HG03342 (cell line): ENCODE data around the gene TBC1D30.
A peak's percentile ranks its signal among the peaks of the same experiment; 100 is the strongest.
"Not testable (repeated sequence)": the region's sequence is repeated elsewhere in the genome, so short reads cannot be mapped to it uniquely, and the experiment has no call there.

Experiments
- ATAC-seq: cut with Tn5 transposase; IDR thresholded peaks from one replicate; pipeline ENCODE4 v1.9.1; 2021; ENCODE audit warnings: mild to moderate bottlenecking, moderate library complexity; ENCODE audit not compliant: unreplicated experiment

Gene TBC1D30, protein sequence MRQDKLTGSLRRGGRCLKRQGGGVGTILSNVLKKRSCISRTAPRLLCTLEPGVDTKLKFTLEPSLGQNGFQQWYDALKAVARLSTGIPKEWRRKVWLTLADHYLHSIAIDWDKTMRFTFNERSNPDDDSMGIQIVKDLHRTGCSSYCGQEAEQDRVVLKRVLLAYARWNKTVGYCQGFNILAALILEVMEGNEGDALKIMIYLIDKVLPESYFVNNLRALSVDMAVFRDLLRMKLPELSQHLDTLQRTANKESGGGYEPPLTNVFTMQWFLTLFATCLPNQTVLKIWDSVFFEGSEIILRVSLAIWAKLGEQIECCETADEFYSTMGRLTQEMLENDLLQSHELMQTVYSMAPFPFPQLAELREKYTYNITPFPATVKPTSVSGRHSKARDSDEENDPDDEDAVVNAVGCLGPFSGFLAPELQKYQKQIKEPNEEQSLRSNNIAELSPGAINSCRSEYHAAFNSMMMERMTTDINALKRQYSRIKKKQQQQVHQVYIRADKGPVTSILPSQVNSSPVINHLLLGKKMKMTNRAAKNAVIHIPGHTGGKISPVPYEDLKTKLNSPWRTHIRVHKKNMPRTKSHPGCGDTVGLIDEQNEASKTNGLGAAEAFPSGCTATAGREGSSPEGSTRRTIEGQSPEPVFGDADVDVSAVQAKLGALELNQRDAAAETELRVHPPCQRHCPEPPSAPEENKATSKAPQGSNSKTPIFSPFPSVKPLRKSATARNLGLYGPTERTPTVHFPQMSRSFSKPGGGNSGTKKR

DNA sequence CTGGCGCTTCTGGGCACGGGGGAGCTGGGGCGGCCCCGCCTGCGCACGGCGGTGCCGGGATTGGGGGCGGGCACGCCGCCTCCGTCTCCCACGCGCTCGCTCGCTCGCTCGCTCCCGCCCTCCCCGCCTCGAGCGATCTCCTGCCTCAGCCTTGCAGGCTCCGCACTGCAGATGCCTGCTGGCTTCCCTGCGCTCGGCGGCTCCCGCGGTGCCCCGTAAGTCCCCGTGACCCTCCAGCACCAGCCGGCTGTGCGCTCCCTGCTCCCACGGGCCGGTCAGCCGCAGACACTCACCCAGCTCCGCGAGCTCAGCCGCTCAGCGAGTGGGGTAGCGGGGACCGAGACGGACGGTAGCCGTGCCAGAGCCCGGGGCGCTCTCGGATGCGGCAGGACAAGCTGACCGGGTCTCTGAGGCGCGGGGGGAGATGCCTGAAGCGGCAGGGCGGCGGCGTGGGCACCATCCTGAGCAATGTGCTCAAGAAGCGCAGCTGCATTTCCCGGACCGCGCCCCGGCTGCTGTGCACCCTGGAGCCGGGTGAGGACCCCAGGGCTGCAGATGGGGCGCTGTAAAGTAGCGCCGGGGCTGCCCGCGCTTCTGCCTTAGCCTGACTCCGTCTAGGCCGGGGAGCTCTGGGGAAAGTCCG lies at the start of gene TBC1D30:
Gene TBC1D30, plus strand, starts transcription at position 148 of the 643 bp plus-strand sequence. Its CDS starts 233 bp downstream, at position 381.
- peak; percentile 41 for ATAC-seq

DNA sequence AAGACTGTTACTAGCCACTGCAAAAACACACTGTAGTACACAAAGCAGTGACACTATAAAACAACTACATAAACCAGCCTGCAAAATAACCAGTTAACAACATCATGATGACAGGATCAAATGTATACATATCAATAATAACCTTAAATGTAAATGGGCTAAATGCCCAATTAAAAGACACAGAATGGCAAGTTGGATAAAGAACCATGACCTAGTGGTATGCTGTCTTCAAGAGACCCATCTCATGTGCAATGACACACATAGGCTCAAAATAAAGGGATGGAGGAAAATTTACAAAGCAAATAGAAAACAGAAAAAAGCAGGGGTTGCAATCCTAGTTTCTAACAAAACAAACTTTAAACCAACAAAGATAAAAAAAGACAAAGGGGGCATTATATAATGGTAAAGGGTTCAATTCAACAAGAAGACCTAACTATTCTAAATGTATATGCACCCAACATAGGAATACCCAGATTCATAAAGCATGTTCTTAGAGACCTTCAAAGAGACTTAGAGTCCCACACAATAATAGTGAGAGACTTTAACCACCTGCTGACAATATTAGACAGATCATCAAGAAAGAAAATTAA lies 49.2 kb upstream of the TBC1D30 start:
- not testable (repeated sequence) for ATAC-seq

DNA sequence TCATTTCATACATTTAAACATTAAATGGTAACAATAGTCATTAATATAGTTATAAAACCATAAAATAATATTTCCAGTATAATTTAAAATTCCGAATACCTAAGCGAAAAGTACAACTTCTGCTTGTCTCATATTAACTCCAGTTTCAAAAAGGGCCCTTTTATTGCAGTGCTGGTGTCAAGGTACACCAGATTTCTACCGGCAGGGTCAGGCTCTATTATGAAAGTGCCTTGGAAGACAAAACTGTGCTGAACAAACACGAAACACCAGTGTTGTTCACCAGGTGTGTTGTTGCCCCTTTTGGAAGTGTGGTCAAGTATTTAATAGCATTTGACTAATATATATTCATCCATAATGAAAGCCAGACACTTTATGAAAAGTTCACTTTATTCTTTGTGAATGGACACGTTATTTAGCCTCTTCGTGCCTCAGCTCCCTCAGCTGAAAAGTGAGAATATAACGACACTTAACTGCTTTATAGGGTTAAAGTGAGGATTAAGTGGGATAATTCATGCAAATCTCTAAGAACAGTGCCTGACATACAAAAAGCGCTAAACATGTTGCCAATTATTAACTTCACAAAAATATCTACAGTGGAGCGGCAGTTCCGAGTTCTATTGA lies 45.0 kb upstream of the TBC1D30 start:
- ATAC-seq: no peak

DNA sequence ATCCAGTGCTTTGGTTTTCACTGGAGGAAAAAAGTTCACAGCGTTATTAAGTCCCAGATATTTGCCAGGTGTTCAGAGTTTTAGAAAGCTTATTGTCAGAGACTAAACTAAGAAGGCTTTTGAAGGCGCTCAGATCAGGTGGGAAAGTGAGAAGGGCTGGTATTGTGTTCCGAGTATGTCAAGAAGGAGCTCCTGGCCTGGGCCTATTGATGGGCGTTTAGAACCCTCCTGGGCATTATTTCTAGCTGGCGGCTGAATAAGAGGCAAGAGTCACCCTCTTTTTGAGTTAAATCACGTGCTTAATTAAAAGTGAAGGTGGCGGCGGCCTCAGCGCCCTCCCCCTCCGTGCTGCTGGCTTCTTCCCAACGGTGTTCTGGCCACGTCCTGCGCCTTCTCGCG lies 44.3 kb upstream of the TBC1D30 start:
- no peak for ATAC-seq

DNA sequence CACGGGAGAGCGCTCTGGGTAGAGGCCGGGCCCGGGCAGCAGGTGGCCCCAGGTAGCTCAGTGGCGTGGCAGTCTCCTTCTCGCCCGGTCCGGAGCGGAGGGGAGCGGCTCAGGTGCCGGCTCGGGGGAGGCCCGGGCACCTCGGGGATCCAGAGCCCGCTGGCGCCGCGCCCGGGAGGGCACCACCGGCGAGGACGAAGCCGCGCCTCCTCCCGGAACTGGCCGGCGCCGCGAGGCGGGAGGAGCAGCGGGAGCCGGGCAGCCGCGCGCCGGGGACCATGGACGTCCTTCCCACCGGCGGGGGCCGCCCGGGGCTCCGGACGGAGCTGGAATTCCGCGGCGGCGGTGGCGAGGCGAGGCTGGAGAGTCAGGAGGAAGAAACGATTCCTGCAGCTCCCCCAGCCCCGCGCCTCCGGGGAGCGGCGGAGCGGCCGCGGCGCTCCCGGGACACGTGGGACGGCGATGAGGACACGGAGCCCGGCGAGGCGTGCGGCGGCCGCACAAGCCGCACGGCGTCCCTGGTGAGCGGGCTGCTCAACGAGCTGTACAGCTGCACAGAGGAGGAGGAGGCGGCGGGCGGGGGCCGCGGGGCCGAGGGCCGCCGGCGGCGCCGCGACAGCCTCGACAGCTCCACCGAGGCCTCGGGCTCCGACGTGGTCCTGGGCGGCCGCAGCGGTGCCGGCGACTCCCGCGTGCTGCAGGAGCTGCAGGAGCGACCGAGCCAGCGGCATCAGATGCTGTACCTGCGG lies 43.7 kb upstream of the TBC1D30 start:
- ATAC-seq: peak; percentile 39

DNA sequence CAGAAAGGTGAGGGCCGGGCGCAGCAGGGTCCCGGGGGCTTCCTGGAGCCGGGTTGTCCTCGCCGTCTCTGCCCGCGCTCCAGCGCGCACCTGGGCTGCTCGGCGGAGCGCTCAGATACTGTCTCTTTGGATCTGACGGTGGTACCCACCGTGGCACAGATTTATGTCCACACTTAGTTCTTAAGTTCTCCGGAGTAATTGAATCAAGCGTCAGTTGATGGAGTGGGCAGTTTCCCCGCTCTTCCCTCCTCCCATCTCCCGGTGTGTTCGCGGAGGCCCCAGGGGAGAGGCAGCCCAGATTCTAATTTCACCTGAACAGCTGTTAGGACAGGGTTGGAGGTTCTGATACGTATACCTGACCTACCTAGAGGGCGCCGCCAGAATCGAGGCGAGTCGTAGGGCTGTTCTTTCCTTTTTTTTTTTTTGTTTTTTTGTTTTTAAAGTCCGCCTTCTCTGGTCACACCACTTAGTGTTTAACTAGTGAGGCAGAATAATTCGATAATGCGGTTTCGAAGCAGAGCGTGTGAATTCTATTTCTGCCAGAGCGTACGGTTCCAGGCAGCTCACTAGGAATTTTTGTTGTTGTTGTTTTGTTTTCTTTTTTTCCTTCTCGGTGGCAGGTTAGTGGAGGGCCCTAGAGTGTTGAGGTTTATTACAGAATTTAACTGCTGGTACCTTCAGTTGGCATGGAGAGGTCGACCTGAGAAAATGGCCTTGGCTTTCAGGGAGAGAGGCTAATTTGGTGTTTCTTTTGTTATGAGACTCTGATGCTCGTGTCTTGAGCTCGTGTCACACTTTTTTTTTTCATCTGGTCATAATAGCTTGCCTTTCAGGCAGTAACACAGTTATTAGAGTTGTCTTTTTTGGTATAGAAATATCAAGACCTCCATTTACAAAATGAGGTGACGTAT lies 42.9 kb upstream of the TBC1D30 start:
- ATAC-seq: peak; percentile 27

DNA sequence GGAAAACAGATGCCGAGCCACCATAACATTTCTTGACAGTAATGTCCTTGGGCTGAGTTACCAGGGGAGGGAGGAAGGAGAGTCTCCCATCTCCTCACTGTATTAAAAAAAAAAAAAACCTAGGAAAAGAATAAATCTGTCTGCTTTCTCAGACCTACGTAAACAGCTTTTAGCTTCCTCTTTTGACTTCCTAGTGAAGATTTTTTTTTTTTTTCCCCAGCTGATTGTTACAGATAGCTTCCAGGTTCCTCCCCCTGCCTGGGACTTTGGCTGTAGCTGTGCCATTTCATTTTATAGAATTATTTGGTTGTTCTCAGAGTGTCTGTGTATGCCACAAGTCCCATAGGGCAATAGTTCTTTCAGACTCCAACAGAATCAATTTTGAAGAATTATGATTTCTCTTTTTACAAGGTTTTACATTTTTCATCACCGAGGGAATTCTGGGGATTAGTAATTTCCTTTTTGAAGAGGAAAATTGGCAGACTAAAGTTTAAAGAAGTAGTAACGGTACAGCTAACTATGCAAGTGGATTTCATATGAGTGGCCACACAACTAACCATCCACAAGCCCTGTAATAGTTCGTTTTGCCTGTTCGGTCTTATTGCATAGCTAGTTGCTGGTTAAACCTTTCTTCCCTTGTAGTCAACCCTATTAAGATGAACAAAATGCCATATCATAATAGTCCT lies 42.1 kb upstream of the TBC1D30 start:
- no peak for ATAC-seq

DNA sequence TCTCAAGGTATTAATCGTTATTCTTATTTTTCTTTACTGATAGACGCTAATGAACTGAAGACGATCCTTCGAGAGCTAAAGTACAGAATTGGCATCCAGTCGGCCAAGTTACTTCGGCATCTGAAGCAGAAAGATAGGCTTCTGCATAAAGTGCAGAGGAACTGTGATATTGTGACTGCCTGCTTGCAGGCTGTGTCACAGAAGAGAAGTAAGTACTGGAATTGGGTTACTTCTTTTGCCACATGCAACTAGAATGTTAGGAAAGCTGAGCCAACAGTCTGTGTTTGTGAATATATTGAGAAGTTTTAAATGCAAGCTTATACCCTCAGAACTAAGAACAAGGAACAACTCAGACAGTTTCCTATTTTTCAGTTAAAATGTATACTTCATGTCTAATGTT lies 38.6 kb upstream of the TBC1D30 start:
- ATAC-seq: no peak

DNA sequence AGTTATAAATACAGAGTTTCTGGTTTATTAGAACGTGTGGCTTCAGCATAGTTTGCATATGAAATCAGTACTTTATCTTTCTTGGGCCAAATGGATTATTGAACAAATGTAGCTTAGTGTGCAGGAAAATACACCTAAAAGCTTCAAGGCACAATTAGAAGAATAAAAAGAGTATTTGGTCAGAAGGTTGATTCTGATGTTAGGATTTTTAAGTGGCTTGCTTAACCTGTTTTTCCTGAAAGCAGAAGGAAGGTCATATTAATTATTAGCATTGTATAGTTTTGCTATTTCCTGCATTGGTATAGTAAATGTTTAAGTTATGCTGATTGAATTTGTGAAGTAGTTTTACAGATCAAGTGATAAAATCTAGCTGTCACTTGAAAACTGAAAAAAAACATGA lies 34.3 kb upstream of the TBC1D30 start:
- ATAC-seq: no peak

DNA sequence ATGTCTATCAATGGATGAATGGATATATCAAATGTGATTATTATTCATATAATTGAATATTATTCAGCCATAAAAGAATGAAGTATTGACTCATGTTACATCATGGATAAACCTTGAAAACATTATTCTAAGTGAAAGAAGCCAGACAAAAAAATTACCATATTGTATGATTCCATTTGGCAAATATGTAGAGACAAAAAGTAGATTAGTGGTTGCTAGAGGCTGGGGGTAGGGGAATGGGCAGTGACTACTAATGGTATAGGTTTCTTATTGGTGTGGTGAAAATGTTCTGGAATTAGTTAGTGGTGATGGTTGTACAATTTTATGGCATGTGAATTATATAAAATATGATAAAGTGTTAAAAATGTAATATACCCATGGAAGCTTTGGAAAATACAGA lies 33.4 kb upstream of the TBC1D30 start:
- no peak for ATAC-seq

DNA sequence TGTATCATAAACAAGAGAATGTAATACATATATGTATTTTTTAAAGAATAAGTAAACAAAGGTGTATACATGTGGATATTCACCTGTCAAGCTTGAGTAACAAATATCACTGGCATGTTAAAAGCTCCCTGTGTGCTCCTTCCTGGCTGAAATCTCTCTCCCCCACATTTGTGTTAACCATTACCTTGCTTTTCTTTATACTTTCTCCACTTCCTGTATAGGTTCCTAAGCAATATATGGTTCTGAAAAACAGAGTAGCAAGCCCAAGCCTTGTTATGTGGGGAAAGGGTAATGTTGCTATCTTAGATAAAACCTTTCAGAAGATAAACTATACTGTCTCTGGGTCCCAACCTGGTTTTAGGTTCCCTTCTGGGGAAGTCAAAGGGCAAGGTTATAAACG lies 32.3 kb upstream of the TBC1D30 start:
- ATAC-seq: no peak

DNA sequence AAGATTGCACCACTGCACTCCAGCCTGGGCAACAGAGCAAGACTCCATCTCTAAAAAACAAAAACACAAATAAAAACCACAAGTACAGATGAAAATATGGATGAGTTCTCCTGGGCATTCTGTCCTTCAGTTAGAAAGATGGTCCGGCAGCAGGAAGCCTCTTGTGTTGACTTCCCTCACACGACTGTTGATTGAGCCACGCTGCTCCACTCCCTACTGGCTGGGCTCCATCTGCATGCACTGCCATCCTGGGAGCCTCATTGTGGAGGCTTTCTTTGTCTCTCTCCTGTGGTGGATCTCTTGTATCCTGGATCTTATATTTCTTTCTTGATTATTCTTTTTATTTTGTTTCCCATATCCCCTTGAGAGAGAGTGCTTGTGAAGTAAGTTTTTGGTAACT lies 30.8 kb upstream of the TBC1D30 start:
- no peak for ATAC-seq

DNA sequence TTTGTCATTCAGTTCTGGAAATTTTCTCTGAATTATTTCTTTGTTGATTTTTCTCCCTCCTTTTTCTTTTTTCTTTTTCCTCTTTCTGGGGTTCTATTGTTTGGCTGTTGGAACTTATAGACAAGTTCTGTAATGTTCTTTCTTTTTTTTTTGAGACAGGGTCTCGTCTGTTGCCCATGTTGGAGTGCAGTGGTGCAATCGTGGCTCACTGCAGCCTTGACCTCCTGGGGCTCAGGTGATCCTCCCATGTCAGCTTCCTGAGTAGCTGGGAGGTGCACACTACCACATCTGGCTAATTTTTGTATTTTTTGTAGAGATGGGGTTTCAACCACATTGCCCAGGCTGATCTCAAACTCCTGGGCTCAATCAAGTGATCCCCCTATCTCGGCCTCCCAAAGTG lies 30.1 kb upstream of the TBC1D30 start:
- no peak for ATAC-seq

DNA sequence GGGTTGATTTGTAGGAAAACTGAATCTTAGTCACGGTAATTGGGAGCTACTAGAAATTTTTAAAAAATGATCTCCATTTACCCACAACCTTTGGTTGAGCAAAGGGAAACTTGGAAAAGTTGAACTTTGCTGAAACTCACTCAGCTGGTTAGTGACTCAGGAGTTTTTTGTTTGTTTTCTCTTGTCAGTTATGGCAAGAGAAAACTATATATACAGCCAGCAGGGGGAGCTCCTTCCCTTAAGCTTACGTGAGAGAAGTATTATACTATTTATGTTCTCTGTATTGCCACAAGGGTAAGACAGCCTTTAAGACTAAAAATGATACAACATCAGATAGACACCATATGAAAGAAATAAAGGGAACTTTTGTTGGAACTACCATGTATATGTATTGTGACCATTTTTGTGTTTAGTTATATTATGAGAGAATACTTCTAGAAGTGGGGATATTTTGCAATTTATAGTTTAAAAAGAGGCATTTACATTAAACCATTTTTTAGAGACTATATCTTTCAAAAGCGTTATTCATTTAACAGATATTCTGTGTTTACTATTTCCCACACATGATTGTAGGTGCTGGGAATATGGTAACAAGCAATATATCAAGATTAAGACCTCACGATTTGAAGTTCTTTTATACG lies 28.1 kb upstream of the TBC1D30 start:
- ATAC-seq: peak; percentile 82

DNA sequence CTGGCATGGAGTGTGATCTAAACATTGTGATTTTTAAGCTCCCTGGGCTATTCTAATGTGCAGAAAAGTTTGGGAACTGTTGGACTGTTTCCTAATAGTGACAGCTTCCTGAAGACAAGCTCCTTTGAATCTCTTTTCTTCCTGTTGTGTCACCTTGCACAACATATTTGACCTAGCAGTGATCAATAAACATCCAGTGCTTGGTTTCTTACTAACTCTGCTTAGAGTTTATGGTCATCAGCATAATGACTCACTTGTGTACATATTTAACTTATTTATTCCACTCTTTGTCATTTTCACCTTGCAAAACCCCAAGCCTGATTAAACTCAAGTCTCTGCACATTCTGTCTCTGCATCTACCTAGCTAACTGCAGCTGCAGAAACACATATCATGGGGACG lies 27.3 kb upstream of the TBC1D30 start:
- ATAC-seq: no peak

DNA sequence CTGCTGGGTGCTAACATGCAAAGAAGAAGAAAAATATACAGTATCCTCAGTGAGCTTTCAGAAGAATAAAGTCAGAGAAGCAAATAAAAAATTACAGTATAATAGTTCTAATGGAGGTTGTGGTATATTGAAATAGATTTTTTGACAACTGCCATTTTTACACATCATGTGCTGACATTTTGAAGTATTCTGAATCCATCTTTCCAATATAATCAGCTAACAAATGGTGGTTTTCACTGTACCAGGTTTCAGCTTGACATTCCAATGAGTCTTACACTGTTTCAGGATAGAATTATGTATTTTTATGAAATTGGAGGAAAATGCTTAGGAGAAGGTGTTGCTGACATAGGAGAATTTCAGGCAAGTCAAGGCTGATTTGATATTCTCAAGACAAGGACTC lies 26.3 kb upstream of the TBC1D30 start:
- no peak for ATAC-seq

DNA sequence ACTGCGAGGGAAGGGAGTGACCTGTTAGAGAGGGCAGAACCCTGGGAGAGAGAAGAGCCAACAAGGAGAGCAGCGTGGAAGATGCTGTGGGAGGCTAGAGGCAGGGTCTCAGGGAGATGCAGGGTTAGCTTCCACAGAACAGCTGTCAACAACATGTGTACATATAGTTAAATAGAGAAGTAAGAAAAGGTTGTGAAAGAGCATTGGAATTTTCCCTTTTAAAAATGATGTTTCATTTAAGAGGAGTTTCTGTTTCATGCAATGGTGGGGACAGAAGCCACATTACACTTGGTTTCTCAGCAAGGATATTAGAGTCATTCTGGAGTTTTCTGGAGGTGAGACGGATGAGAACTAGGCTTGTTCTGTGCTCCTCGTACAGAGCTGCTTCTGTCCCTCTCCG lies 23.8 kb upstream of the TBC1D30 start:
- no peak for ATAC-seq

DNA sequence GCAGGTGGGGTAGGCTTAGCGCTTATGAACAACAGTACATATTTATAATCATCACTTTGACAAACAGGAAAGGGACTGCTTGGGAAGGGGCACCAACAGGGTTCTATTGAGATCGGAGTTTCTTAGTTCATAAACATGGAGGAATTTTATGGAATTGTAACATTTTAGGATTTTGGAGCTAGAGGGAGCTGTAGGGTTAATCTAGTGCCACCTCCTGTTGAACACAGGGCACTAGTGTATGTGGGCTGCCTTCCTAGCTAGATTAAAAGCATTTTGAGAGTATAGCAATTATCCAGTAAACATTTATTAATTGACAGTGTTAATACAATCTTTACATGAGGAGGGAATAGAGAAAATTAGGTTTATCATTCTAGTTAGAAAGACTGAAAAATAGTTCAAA lies 23.1 kb upstream of the TBC1D30 start:
- no peak for ATAC-seq
